Measurements from ENCODE around the gene B4GALNT3. TPM values are rescaled to one million over a fixed set of nuclear protein-coding genes. Genes with fewer than 3 reads are reported as not detected.

Gene B4GALNT3
- total RNA-seq, 1 donor from 2014 or later: 8.6 TPM

DNA sequence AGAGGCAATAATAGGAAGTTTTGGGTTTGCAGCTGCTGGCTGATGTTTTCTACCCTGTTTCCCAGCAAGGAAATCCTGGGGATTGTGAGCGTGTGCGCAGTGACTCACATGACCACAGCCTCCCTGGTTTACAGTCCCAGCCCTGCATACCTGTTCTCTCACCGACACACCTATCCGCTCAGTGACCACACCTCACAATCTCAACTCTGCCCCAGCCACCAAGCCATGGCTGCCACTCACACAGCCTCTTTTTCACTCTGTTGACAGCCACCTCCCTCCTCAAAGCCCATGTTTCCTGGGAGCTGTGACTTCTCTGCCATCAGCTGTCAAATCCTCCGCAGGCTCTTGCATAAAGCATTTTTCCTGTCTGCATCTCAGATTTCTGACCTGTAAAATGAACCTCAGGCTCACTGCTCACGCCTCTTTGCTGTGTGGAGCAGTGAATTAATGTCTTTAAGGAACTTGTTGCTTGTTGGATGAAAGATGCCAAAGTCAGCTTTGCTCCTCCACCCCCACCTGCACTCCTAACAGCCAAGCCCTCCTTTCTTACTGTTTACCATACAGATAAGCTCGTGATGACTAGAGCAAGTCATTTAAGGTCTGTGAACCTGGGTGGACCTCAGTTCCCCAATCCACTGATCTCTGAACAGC lies 43.5 kb downstream of the B4GALNT3 start:
- Mint-ChIP-seq H3K36me3 (ENCODE audit: low read depth) (no peaks in the 10 kb centered on the region), H3K4me1 (ENCODE audit: low read depth) (peaks cover 15% of the 10 kb centered on the region), H3K9me3 (no peaks in the 10 kb centered on the region), H3K27me3 (ENCODE audit: insufficient read depth) (peaks cover 16% of the 10 kb centered on the region), H3K27ac (no peak overlapping the region), H3K4me3 (no peak overlapping the region)
- intact Hi-C loops (cut with micrococcal nuclease): no loop called here
- no peak for DNase-seq (ENCODE audit: low spot score)

DNA sequence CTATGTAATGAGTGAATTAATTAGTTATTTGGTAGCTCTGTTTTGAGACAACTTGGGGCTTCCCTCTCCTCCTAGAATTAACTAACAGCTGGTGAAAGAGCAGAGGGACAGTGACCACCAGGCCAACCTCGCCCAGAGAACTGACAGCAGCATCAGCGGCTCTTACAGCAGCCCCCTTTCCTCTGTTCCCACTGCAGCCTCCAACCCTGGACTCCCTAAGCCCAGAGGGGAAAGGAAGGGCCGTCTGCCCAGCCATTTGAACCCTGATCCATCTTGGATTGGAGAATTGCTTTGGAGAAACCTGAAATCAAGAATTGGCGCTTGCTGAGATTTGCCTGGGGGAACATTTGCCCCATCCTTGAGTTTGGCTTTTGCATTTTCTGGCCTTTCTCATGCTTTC lies 45.5 kb downstream of the B4GALNT3 start:
- Mint-ChIP-seq H3K4me1 (ENCODE audit: low read depth) (peaks cover 7% of the 10 kb centered on the region), H3K36me3 (ENCODE audit: low read depth) (no peaks in the 10 kb centered on the region), H3K9me3 (no peaks in the 10 kb centered on the region), H3K4me3 (no peak overlapping the region), H3K27ac (no peak overlapping the region), H3K27me3 (ENCODE audit: insufficient read depth) (peaks cover 17% of the 10 kb centered on the region)
- DNase-seq (ENCODE audit: low spot score): no peak
- intact Hi-C loops (cut with micrococcal nuclease): no loop called here

DNA sequence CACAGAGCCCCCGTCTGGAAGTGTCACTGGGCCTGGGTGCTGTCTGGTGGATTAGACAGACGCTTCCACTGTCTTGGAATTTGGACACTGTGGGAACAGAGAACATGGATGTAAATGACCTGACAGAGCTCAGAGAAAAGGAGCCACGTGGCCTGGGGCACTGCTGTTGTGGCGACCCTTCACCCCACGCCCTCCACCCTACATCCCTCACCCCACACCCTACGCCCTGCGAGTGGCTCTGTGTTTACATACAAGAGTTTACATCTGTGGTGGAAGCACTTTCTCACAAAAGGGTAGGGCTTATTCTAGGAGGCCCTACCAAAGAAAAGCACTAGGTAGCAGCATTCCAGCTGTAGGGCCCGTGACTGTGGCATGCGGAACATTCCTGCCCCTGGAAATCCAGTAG lies 47.7 kb downstream of the B4GALNT3 start:
- H3K4me3 Mint-ChIP-seq: no peak overlapping the region
- H3K27ac Mint-ChIP-seq: no peak overlapping the region
- H3K4me1 Mint-ChIP-seq (ENCODE audit: low read depth): peaks cover 7% of the 10 kb centered on the region
- H3K9me3 Mint-ChIP-seq: no peaks in the 10 kb centered on the region
- intact Hi-C loops (cut with micrococcal nuclease): no loop called here
- H3K36me3 Mint-ChIP-seq (ENCODE audit: low read depth): no peaks in the 10 kb centered on the region
- H3K27me3 Mint-ChIP-seq (ENCODE audit: insufficient read depth): peaks cover 16% of the 10 kb centered on the region
- DNase-seq (ENCODE audit: low spot score): no peak

DNA sequence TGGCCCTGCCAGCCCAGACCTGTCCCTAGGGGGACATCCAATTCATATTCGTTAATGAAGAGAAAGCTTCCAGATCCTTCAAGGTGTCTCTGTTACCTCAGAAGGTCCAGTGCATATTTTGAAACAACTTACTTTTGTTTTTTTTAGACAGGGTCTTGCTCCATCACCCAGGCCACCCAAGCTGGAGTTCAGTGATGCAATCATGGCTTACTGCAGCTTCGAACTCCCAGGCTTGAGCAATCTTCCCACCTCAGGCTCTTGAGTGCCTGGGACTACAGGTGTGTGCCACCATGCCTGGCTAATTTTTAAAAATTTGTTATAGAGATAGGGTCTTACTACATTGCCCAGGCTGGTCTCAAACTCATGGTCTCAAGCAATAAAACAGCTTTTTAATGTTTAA lies 48.4 kb downstream of the B4GALNT3 start:
- Mint-ChIP-seq H3K9me3 (no peaks in the 10 kb centered on the region), H3K36me3 (ENCODE audit: low read depth) (no peaks in the 10 kb centered on the region), H3K27me3 (ENCODE audit: insufficient read depth) (peaks cover 13% of the 10 kb centered on the region), H3K27ac (no peak overlapping the region), H3K4me1 (ENCODE audit: low read depth) (peaks cover 4% of the 10 kb centered on the region), H3K4me3 (no peak overlapping the region)
- DNase-seq (ENCODE audit: low spot score): no peak
- intact Hi-C loops (cut with micrococcal nuclease): no loop called here

DNA sequence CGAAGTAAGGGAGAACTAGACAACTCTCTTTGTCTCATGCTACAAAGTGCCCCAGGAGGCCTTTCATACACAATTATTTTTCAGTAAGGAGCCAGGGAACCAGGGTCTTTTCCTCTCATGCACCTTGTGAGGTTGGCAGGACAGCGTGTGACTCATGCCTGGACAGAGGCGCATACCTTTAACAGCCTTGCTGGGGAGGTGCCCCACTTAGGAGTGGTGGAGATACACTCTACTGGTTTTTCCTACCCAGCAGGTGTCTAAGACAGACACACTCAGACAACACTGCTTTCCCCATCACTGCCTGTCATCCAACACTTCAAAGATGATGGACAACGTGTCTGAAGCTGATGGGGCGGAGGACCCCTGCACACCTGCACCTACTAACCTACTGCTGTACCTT lies 49.1 kb downstream of the B4GALNT3 start:
- H3K27me3 Mint-ChIP-seq (ENCODE audit: insufficient read depth): peaks cover 10% of the 10 kb centered on the region
- H3K27ac Mint-ChIP-seq: no peak overlapping the region
- intact Hi-C loops (cut with micrococcal nuclease): no loop called here
- no peak overlapping the region for H3K4me3 Mint-ChIP-seq
- H3K36me3 Mint-ChIP-seq (ENCODE audit: low read depth): no peaks in the 10 kb centered on the region
- no peak for DNase-seq (ENCODE audit: low spot score)
- H3K9me3 Mint-ChIP-seq: no peaks in the 10 kb centered on the region
- H3K4me1 Mint-ChIP-seq (ENCODE audit: low read depth): no peaks in the 10 kb centered on the region

DNA sequence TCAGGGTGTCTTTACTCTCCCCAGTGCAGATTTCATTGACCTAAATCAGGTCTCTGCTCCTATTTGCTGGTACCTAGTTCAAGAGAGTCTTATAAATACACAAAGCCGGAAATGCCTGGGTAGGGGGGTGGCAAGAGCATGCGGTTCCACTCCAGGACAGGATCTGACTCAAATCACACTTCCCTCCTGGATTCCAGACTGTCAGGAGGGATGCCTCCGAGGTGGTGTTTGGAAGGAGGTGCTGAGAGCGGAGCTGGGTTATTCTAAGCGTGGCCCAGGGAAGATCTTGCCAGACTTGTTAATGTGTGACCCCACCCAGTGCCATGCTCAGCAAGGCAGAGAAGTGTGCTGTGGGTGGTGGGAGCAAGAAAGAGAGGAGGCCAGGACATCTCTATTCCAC lies 49.8 kb downstream of the B4GALNT3 start:
- Mint-ChIP-seq H3K4me3 (no peak overlapping the region), H3K27ac (no peak overlapping the region), H3K9me3 (no peaks in the 10 kb centered on the region), H3K27me3 (ENCODE audit: insufficient read depth) (peaks cover 10% of the 10 kb centered on the region), H3K4me1 (ENCODE audit: low read depth) (no peaks in the 10 kb centered on the region), H3K36me3 (ENCODE audit: low read depth) (no peaks in the 10 kb centered on the region)
- intact Hi-C loops (cut with micrococcal nuclease): no loop called here
- DNase-seq (ENCODE audit: low spot score): no peak

DNA sequence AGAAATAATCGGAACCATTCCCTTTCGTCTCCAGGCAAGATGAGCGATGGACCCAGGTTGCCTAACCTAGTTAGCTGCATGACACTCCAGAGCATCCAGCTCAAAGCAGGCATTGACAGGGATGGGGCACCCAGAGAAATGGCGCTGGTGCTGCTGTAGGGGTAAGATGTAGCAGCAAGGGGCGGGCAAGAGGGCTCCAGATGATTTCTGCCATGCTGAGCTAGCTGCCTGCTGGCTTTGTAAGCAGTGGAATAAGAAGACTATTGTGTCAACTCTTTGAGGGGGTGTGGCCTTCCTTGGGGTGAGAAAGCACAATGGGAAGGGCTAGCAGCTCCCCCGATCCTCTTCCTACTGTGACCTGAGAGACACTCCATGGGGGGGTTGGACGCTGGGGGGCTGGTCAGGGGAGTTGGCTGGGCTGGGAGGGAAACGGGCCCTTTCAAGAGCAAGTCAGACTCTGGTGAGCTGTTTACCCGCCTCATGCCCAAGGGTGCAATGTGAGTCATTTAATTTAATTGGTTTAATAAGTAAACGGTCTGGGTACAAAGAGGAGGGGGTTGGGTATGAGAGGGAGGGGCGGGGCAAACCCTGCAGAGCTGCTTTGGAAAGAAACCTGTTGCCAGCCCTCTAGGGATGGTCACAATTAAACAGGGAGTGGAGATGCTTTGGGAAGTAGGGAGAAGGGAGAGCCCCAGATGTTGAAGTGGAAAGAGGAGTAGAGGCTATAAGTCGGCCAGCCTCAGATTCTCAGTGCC lies 50.5 kb downstream of the B4GALNT3 start:
- Mint-ChIP-seq H3K9me3 (no peaks in the 10 kb centered on the region), H3K27me3 (ENCODE audit: insufficient read depth) (peaks cover 3% of the 10 kb centered on the region), H3K27ac (no peak overlapping the region), H3K36me3 (ENCODE audit: low read depth) (no peaks in the 10 kb centered on the region), H3K4me3 (no peak overlapping the region), H3K4me1 (ENCODE audit: low read depth) (no peaks in the 10 kb centered on the region)
- intact Hi-C loops (cut with micrococcal nuclease): no loop called here
- DNase-seq (ENCODE audit: low spot score): no peak

DNA sequence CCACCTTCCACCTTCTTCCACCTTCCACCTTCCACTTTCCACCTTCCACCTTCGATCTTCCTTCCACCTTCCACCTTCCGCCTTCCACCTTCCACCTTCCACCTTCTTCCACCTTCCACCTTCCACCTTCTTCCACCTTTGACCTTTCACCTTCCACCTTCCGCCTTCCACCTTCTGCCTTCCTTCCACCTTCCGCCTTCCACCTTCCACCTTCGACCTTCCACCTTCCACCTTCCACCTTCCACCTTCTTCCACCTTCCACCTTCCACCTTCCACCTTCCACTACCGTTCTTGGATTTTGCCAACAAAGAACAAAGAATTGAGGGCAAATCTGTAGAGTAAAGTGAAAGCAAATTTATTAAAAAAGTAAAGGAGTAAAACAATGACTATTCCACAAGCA lies 53.2 kb downstream of the B4GALNT3 start:
- no peak overlapping the region for H3K4me3 Mint-ChIP-seq
- no peaks in the 10 kb centered on the region for H3K9me3 Mint-ChIP-seq
- intact Hi-C loops (cut with micrococcal nuclease): no loop called here
- H3K27me3 Mint-ChIP-seq (ENCODE audit: insufficient read depth): peaks cover 3% of the 10 kb centered on the region
- H3K4me1 Mint-ChIP-seq (ENCODE audit: low read depth): no peaks in the 10 kb centered on the region
- H3K36me3 Mint-ChIP-seq (ENCODE audit: low read depth): no peaks in the 10 kb centered on the region
- DNase-seq (ENCODE audit: low spot score): no peak
- no peak overlapping the region for H3K27ac Mint-ChIP-seq

DNA sequence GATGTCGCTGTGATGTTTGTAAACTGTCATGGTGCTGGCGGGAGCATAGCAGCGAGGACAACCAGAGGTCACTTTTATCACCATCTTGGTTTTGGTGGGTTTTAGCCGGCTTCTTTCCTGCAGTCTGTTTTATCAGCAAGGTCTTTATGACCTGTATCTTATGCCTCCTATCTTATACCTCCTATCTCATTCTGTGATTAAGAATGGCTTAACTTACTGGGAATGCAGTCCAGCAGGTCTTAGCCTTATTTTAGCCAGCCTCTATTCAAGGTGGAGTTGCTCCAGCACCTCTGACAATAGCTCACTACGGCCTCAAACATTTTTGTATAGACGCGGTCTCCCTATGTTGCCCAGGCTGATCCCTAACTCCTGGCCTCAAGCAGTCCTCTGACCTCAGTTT lies 53.7 kb downstream of the B4GALNT3 start:
- Mint-ChIP-seq H3K4me1 (ENCODE audit: low read depth) (no peaks in the 10 kb centered on the region), H3K4me3 (no peak overlapping the region), H3K27ac (no peak overlapping the region), H3K36me3 (ENCODE audit: low read depth) (no peaks in the 10 kb centered on the region), H3K27me3 (ENCODE audit: insufficient read depth) (peaks cover 3% of the 10 kb centered on the region), H3K9me3 (no peaks in the 10 kb centered on the region)
- intact Hi-C loops (cut with micrococcal nuclease): no loop called here
- DNase-seq (ENCODE audit: low spot score): no peak

DNA sequence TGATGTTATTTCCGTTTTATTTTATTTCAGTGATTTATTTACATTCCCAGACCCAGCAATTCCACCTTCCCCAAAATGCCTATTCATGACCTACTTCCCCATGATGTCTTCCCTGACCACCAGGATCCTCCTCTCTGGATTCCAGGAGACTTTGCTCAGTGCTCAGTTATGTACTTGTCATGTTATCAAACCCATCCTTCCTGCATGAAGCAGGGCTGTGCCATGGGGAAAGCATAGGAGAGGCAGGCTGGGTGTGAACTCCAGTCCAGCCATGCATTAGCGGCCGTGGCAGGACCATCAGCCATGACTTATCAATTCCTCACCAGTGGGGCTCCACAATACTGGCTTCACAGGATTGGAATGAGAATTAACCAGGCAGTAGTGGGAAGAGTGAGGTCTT lies 57.8 kb downstream of the B4GALNT3 start:
- H3K9me3 Mint-ChIP-seq: no peaks in the 10 kb centered on the region
- no peak overlapping the region for H3K27ac Mint-ChIP-seq
- peaks cover 2% of the 10 kb centered on the region for H3K27me3 Mint-ChIP-seq (ENCODE audit: insufficient read depth)
- no peaks in the 10 kb centered on the region for H3K4me1 Mint-ChIP-seq (ENCODE audit: low read depth)
- no peak for DNase-seq (ENCODE audit: low spot score)
- H3K36me3 Mint-ChIP-seq (ENCODE audit: low read depth): no peaks in the 10 kb centered on the region
- H3K4me3 Mint-ChIP-seq: no peak overlapping the region
- intact Hi-C loops (cut with micrococcal nuclease): no loop called here

DNA sequence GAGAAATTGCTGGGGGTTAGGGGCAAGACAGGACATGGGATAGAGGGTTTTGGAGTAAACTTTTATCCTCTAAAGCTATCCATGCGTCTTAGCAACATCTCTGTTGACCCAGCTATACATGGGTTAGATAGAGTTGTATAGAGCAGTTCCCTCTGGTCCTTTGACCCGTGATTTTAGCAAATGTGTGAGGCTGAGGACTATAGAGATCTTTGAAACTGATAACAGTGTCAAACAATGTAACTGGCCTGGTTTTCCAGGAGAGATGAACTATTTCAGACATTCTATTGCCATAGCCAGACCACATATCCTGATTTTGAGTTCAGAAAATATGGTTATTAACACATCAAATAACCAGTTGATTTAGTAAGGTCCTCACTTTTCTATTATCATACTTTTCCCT lies 60.4 kb downstream of the B4GALNT3 start:
- DNase-seq (ENCODE audit: low spot score): no peak
- peaks cover 2% of the 10 kb centered on the region for H3K27me3 Mint-ChIP-seq (ENCODE audit: insufficient read depth)
- H3K4me1 Mint-ChIP-seq (ENCODE audit: low read depth): no peaks in the 10 kb centered on the region
- H3K9me3 Mint-ChIP-seq: no peaks in the 10 kb centered on the region
- H3K27ac Mint-ChIP-seq: no peak overlapping the region
- no peaks in the 10 kb centered on the region for H3K36me3 Mint-ChIP-seq (ENCODE audit: low read depth)
- H3K4me3 Mint-ChIP-seq: no peak overlapping the region
- intact Hi-C loops (cut with micrococcal nuclease): no loop called here

DNA sequence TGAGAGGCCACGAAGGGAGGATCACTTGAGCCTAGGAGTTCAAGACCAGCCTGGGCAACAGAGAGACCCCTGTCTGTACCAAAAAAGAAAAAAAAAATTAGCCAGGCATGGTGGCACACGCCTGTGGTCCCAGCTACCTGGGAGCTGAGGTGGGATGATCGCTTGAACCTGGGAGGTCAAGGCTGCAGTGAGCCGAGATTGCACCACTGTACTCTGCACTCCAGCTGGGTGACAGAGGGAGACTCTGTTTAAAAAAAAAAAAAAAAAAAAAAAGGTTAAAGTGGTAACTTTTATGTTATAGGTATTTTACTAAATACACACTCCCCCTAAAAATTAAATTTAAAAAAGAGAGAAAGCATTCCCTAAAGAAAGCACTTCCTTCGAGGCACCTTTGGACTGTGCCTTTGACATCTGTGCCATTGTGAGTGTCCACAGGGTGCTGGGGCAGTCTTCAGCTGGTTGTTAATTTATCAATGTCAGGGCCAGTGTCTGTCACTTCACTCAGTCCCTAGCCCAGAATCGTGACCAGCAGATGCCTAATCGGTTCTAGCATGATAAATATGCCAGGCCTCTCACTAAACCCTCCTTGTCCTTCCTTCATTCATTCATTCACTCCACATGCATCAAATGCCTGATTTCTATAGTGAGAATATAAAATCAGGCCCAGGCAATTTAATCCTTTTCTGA lies 63.1 kb downstream of the B4GALNT3 start:
- DNase-seq (ENCODE audit: low spot score): no peak
- peaks cover 2% of the 10 kb centered on the region for H3K27me3 Mint-ChIP-seq (ENCODE audit: insufficient read depth)
- H3K27ac Mint-ChIP-seq: no peak overlapping the region
- H3K9me3 Mint-ChIP-seq: no peaks in the 10 kb centered on the region
- H3K4me1 Mint-ChIP-seq (ENCODE audit: low read depth): no peaks in the 10 kb centered on the region
- no peaks in the 10 kb centered on the region for H3K36me3 Mint-ChIP-seq (ENCODE audit: low read depth)
- H3K4me3 Mint-ChIP-seq: no peak overlapping the region
- intact Hi-C loops (cut with micrococcal nuclease): no loop called here

DNA sequence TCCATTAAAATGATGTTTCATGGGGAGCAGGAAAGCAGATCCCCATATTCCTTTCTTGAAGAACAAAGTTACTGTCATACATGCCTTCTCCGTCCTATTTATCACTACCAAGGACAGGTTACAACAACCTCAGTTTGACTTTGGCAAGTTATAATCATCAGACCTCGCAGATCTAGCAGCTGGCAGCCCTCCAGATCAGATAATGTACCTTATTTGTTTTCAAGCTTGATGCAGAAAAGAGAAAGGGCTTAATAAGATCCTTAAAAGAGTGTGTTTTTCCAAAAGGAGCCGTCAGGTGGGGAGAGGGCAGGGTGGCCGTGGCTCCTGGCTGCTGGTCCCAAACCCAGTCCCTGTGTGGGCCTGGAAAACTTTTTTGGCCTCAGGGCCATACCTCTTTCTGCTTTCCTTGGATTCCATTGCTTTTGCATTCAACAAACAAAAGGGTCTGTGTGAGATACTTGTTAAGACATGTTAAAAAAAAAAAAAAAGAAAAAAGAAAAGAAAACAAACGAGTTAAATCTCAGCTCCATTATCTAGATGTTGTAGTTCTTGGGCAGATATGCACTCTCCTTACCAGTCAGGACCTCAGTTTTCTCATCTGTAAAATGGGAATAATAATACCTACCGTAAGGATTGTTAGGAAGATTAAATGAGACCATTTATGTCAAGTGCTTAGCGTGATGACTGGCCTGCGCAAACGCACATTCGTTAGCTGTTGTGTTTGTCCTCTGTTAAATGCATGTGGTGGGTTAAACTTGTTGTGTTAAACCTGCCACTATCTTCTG lies 64.6 kb downstream of the B4GALNT3 start:
- no peak for DNase-seq (ENCODE audit: low spot score)
- no peaks in the 10 kb centered on the region for H3K27me3 Mint-ChIP-seq (ENCODE audit: insufficient read depth)
- H3K9me3 Mint-ChIP-seq: no peaks in the 10 kb centered on the region
- H3K4me1 Mint-ChIP-seq (ENCODE audit: low read depth): no peaks in the 10 kb centered on the region
- H3K4me3 Mint-ChIP-seq: no peak overlapping the region
- no peaks in the 10 kb centered on the region for H3K36me3 Mint-ChIP-seq (ENCODE audit: low read depth)
- H3K27ac Mint-ChIP-seq: no peak overlapping the region
- intact Hi-C loops (cut with micrococcal nuclease): no loop called here
